HG03439 (cell line): ENCODE measurements around the gene PSEN1.

Source experiments
- ATAC-seq: cut with Tn5 transposase; IDR thresholded peaks from one replicate; pipeline ENCODE4 v1.9.1; 2021; ENCODE audit warnings: mild to moderate bottlenecking, moderate library complexity; ENCODE audit not compliant: unreplicated experiment

The PSEN1 gene

DNA sequence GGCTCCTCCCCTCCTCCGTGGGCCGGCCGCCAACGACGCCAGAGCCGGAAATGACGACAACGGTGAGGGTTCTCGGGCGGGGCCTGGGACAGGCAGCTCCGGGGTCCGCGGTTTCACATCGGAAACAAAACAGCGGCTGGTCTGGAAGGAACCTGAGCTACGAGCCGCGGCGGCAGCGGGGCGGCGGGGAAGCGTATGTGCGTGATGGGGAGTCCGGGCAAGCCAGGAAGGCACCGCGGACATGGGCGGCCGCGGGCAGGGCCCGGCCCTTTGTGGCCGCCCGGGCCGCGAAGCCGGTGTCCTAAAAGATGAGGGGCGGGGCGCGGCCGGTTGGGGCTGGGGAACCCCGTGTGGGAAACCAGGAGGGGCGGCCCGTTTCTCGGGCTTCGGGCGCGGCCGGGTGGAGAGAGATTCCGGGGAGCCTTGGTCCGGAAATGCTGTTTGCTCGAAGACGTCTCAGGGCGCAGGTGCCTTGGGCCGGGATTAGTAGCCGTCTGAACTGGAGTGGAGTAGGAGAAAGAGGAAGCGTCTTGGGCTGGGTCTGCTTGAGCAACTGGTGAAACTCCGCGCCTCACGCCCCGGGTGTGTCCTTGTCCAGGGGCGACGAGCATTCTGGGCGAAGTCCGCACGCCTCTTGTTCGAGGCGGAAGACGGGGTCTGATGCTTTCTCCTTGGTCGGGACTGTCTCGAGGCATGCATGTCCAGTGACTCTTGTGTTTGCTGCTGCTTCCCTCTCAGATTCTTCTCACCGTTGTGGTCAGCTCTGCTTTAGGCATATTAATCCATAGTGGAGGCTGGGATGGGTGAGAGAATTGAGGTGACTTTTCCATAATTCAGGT, at the start of gene PSEN1:
TSS of gene PSEN1 (plus strand) at position 121 of the 839 bp plus-strand sequence. CDS start 11,513 bp downstream, outside the sequence.
- ATAC-seq = peak; percentile 90

DNA sequence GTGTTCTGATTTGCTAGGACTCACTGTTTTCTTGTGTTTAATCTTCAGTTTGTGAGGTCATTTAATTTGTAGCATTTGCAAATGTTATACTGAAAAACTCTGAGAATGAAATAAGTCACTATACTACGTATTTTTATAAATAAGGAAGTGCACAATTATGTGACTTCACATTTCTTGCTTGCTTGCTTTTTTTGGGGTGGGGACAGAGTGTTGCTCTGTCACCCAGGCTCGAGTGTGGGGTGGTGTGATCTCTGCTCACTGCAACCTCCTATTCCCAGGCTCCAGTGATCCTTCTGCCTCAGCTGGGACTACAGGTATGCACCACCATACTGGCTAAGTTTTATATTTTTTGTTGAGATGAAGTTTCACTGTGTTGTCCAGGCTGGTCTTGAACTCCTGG, 45.3 kb upstream of the PSEN1 start:
- no peak for ATAC-seq

GRCh38 chr14:73097421-73097820, 38.9 kb upstream of the PSEN1 start:
- no peak for ATAC-seq

DNA sequence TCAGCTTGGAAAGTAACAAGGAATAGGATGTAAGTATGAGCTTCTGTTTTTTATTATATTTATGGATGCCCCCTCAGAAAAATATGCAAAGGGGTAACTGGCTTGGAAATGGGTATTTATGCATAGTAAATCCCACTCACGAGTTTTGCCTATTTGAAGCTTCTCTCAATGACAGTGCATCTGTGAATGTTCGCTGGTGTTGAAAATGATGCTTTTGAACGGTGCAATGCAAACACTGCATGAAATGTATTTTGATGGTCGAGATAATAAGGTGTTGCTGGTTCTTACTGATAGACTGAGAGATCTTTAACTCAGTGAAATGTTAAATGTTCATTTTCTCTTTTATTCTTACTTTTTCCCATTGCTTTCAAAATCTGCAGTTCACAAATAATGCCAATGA, 36.0 kb upstream of the PSEN1 start:
- ATAC-seq = no peak

DNA sequence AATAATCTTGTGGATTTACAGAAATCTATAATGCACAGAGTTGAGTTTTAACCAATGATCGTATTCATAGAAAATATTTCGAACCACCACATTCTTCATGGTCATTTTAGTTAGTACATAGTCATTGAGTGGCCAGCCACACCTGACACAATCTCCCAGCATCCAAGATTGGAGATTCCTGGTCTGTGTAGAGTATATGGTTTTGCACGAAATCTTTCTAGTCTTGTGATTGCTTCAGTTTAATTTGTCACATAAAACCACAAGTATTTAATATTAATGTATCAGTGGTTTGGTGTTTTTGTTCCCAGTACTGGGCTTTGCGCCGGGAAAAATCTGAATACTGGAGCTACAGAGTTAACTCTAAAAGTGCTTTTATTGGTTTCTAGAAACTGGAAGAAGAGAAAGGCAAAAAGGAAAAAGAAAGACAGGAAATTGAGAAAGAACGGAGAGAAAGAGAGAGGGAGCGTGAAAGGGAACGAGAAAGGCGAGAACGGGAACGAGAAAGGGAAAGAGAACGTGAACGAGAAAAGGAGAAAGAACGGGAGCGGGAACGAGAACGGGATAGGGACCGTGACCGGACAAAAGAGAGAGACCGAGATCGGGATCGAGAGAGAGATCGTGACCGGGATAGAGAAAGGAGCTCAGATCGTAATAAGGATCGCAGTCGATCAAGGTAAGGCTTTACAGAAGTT, 33.4 kb upstream of the PSEN1 start:
- ATAC-seq = no peak

DNA sequence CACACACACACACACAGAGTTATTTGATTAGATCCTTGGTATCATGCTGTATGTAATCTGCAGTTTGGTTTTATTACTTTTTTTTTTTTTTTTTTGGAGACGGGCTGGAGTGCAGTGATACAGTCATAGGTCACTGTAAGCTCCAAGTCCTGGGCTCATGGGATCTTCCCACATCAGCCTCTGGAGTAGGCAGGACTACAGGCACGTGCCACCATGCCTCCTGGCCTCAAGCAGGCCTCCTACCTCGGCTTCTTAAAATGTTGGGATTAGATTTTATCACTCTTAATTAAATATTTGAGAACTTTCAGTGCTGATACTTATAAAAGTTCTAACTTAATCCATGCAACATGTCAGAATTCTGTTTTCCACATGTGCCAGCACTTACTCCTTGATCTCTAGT, 31.3 kb upstream of the PSEN1 start:
- ATAC-seq = no peak

GRCh38 chr14:73105727-73106126, 30.6 kb upstream of the PSEN1 start:
- ATAC-seq = no peak

GRCh38 chr14:73116079-73116665, 20.1 kb upstream of the PSEN1 start:
- no peak for ATAC-seq

DNA sequence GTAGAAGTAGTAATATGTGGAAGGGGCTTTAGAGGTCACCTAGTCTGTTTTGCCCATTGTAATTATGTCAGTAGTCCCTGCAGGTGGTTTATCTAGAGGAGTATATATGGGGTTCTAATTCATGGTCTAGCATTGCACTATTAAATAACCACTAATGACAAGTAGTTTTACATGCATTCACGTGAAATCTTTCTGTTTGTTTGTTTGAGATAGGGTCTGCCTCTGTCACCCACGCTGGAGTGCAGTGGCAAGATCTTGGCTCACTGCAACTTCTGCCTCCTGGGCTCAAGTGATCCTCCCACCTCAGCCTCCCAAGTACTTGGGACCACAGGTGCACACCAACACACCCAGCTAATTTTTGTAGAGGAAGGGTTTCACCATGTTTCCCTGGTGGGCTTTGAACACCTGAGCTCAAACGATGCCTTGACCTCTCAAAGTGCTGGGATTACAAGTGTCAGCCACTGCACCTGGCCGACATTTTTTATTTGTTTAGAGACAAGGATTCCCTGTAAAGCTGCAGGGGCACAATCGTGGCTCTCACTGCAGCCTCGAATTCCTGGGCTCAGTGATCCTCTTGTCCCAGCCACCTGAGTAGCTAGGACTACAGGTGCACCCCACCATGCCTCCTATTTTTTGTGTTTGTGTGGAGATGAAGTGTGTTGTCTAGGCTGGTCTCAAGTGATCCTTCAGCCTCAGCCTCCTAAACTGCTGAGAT, 12.0 kb upstream of the PSEN1 start:
- no peak for ATAC-seq

GRCh38 chr14:73125169-73125588, 11.1 kb upstream of the PSEN1 start:
- no peak for ATAC-seq

GRCh38 chr14:73125746-73126145, 10.6 kb upstream of the PSEN1 start:
- ATAC-seq = no peak

DNA sequence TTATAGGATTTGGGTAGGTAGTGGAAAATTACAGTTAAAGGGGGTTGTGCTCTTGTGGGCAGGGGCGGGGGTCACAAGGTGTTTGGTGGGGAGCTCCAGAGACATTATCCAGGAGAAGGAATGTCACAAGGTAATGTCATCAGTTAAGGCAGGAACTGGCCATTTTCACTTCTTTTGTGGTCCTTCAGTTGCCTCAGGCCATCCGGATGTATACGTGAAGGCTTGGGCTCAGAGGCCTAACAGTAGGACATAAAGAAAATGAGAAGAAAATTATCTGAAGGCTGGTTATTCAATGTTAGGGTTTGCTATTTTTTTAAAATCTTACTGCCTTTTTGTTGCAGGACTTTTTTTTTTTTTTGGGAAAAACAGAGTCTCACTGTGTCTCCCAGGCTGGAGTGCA, 2.5 kb upstream of the PSEN1 start:
- no peak for ATAC-seq

DNA sequence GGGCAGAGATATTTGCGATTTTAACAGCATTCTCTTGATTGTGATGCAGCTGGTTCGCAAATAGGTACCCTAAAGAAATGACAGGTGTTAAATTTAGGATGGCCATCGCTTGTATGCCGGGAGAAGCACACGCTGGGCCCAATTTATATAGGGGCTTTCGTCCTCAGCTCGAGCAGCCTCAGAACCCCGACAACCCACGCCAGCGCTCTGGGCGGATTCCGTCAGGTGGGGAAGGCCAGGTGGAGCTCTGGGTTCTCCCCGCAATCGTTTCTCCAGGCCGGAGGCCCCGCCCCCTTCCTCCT, 271 bp upstream of the PSEN1 start:
- ATAC-seq = no peak

DNA sequence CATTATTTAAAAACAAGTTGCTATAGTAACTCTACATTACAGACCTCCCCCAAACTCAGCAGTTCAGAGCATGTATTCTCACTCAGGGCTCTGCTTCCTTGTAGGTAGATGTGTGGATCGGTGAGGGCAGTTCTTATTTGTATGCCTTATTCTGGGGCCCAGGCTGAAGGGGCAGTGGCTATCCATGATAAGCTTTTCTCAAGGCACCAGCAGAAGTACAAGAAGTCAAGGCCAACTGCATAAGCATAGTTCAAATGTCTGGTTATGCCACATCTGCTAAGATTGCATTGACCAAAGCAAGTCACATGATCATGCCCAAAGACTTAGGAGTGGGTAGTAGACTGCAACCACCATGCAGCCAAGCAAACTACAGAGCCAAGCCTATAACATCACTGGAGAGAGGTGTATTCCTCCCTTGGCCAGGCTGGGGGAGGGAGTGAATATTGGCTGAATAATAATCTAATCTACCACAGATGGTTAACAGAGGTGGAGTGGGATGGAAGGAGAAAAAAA, 4.6 kb downstream of the PSEN1 start:
- ATAC-seq = no peak

DNA sequence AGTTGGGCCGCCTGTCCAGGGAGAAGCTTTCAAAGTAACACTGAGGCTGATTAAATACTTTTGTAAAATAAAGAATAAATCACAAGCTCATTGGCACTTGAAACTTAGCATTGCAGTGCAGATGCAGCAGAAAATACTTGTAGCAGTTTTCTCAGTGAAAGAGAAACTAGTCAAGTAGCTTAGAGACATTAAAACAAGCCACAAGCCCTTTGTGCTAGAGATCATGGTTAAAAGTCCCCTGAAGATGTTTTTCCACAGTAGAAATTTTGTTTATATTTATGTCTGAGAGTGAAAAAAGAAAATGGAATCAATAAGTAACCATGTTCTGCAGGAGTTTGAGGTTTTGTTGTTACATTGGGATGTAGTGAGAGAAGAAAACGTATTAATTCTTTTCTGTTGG, 5.9 kb downstream of the PSEN1 start:
- ATAC-seq = no peak

DNA sequence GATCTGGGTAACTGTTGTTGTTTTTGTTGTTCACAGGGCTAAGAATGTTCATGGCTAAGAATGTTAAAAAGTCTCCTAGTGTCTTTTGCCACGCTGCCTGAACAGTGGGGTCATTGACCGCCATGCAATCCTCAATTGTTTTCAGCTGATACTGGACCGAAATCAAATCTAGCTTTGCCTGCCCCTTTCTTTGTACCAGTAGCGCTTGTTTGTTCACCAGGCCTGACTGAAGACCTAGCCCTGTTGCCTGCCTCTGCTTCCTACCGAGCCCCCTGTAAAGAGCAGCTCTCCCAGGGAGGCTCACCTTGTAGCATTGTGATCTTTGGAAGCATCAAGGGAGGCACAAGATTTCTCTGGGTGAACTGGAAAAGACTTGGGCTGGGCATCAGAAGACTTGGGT, 6.7 kb downstream of the PSEN1 start:
- ATAC-seq = no peak

- ATAC-seq = no peak
Measured at GRCh38 chr14:73143617-73144016, 7.3 kb downstream of the PSEN1 start.

DNA sequence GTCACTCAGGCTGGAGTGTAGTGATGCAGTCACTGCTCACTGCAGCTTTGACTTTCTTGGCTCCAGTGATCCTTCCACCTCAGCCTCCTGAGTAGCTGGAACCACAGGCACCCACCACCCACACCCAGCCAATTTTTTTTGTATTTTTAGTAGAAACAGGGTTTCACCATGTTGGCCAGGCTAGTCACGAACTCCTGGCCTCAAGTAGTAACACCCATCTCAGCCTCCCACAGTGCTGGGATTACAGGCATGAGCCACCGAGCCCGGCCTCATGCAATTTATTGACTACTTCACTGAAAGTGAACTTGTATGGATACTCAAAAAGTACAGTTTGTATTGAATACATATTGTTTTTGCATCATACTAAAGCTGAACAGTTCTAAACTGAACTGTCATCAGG, 9.1 kb downstream of the PSEN1 start:
- ATAC-seq = no peak

DNA sequence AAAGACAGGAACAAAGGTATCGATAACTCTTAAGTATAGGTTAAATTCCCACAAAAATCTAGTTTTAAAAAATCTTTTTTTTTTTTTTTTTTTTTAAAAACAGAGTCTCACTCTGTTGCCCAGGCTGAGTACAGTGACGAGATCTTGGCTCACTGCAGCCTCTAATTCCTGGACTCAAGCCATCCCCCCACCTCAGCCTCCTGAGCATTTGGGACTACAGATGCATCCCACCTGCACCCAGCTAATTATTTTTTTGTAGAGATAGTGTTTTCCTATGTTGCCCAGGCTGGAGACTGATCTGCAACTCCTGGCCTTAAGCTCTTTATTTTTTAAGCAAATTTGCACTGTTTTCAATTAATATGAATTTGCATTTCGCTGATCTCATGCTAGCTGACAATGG, 9.8 kb downstream of the PSEN1 start:
- ATAC-seq = no peak

DNA sequence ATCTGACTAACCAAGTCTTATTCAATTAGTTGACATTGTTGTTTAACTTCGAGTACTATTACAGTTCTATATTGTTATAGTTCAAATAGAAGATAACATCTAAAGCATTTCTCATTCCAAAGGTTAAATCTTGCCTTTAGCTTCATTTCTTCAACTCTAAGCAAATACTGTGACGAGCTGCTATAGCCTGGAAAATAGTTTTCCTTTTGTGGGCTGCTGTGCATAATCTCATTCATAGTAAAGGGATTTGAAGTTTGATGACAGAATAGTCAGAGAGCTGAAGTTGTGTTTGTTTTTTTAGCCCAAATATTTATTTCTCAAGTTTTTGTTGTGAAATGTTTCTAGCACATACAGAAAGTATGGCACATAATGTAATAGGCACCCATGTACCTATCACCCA, 13.4 kb downstream of the PSEN1 start:
- no peak for ATAC-seq

- no peak for ATAC-seq
Measured at GRCh38 chr14:73153272-73153671, 17.0 kb downstream of the PSEN1 start.
